Thoracic aorta (tissue), 2 donors: ENCODE measurements around the gene C1orf94. TPM values are rescaled to one million over a fixed set of nuclear protein-coding genes. Genes with fewer than 3 reads are reported as not detected.

Experiments used
- ATAC-seq: fragments of 150-250 bp; one replicate; pipeline ENCODE4 v1.8.0; 2017; ENCODE audit warnings: low read depth; ENCODE audit not compliant: insufficient number of reproducible peaks, low FRiP score
- DNase-seq: peaks from one replicate; pipeline ENCODE4 v3.0.0-alpha.2; 2020; ENCODE audit warnings: low spot score
- H3K27ac ChIP-seq, 2 donors: fragments of 200-600 bp; sonication (generic); 1 replicate in 1 of 2; 2 replicates in 1 of 2; pipeline ENCODE4 v1.5.1; 2016; ENCODE audit warnings: mild to moderate bottlenecking in 2 of 2, moderate library complexity in 2 of 2
- H3K27me3 ChIP-seq: fragments of 200-600 bp; sonication (generic); replicated peaks from 2 replicates; pipeline ENCODE4 v1.6.0; 2016; ENCODE audit warnings: mild to moderate bottlenecking; ENCODE audit not compliant: insufficient read depth
- H3K36me3 ChIP-seq: fragments of 200-600 bp; sonication (generic); one replicate; pipeline ENCODE4 v1.5.1; 2016
- H3K4me1 ChIP-seq, 2 donors: fragments of 200-600 bp; sonication (generic); 1 replicate in 1 of 2; 2 replicates in 1 of 2; pipeline versions ENCODE4 v1.5.1 to v1.6.0; 2016; ENCODE audit warnings: low read depth in 2 of 2, mild to moderate bottlenecking in 1 of 2; ENCODE audit not compliant: control insufficient read depth in 1 of 2
- H3K4me3 ChIP-seq: fragments of 200-600 bp; sonication (generic); 2 replicates; pipeline ENCODE4 v1.5.1; 2016; ENCODE audit warnings: mild to moderate bottlenecking
- H3K9me3 ChIP-seq: fragments of 200-600 bp; sonication (generic); 2 replicates; pipeline ENCODE4 v1.5.1; 2016
- total RNA-seq, 2 donors: library from RNA; depleted of rRNA; stranded (reverse); fragments of >200 nt; gene quantifications; one replicate each; pipeline versions ENCODE4 v1.1.0 to v1.2.3, GENCODE V29; 2016
- TF ChIP-seq, protein P1 (sequence below): fragments of 200-600 bp; sonication (generic); IDR thresholded peaks from one replicate; pipeline ENCODE4 v1.5.1; 2019; ENCODE audit warnings: antibody characterized with exemption

C1orf94 gene
- total RNA-seq, 2 donors from 2014 or later = not detected

DNA sequence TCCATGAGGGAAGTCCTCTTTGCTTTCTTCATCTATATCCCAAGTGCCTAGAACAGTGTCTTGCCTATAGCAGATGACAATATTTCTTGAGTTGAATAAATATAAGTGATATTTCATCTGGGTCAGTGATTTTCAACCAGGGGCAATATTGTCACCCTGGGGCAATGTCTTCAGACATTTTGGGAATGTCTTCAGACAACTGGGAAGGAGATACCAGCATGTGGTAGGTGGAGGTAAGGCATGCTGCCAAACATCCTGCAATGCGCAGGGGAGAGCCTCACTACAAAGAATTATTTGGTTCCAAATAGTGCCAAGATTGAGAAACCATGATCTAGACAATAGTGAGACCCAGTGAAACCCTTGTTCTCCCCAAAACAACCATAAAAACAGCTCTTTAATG lies 54.7 kb downstream of the C1orf94 start:
- Histone ChIP-seq H3K9me3 (no peaks in the 10 kb centered on the region), H3K27ac (no peak overlapping the region), H3K4me3 (no peak overlapping the region), H3K36me3 (no peaks in the 10 kb centered on the region), H3K4me1 (no peaks in the 10 kb centered on the region), H3K27me3 (no peaks in the 10 kb centered on the region)
- DNase-seq (no peak), ATAC-seq (no peak)
- TF ChIP-seq, protein P1, sequence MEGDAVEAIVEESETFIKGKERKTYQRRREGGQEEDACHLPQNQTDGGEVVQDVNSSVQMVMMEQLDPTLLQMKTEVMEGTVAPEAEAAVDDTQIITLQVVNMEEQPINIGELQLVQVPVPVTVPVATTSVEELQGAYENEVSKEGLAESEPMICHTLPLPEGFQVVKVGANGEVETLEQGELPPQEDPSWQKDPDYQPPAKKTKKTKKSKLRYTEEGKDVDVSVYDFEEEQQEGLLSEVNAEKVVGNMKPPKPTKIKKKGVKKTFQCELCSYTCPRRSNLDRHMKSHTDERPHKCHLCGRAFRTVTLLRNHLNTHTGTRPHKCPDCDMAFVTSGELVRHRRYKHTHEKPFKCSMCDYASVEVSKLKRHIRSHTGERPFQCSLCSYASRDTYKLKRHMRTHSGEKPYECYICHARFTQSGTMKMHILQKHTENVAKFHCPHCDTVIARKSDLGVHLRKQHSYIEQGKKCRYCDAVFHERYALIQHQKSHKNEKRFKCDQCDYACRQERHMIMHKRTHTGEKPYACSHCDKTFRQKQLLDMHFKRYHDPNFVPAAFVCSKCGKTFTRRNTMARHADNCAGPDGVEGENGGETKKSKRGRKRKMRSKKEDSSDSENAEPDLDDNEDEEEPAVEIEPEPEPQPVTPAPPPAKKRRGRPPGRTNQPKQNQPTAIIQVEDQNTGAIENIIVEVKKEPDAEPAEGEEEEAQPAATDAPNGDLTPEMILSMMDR = no peak

DNA sequence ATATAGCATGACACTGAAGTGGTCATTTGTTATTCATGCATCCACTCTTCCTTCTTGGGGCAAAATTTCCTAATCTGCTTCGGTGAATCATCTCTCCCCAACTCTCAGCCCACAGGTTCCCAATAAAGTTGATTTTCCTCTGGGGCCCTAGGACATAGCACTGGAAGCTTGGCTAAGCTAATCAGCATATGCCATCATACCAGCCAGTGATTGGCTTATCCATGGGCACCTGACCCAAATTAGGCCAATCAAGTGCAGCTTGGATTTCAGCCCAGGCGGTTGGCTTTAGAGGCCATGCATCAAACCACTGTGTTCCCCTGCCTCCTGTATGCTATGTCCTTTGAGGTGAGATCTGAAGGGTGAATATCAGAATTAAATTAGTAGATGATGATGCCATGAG lies 58.9 kb downstream of the C1orf94 start:
- DNase-seq = no peak
- Histone ChIP-seq H3K9me3 (no peaks in the 10 kb centered on the region), H3K27me3 (no peaks in the 10 kb centered on the region), H3K4me3 (no peak overlapping the region), H3K4me1 (no peaks in the 10 kb centered on the region), H3K36me3 (no peaks in the 10 kb centered on the region), H3K27ac (no peak overlapping the region)
- TF ChIP-seq, protein P1 = no peak
- no peak for ATAC-seq

DNA sequence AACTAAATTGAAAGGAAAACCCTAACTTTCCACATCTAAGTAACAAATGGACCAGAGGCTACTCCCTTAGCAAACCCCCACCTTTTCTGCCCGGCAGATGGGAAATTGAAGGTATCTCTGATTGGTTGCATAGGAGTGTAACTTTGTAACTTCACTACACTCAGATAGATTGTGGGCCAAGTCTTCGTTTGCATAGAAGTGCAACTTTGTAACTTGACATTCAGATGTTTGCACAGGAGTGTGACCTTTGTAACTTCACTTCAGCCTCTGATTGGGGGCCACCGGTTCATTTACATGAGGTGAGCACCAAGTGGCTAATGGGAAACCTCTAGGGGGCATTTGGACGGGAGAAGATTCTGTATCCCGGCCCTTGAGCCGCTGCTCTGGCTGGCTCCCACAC lies 59.4 kb downstream of the C1orf94 start:
- DNase-seq = no peak
- Histone ChIP-seq H3K27ac (no peak overlapping the region), H3K36me3 (no peaks in the 10 kb centered on the region), H3K27me3 (no peaks in the 10 kb centered on the region), H3K4me1 (no peaks in the 10 kb centered on the region), H3K4me3 (no peak overlapping the region), H3K9me3 (no peaks in the 10 kb centered on the region)
- TF ChIP-seq, protein P1 = no peak
- ATAC-seq = no peak

DNA sequence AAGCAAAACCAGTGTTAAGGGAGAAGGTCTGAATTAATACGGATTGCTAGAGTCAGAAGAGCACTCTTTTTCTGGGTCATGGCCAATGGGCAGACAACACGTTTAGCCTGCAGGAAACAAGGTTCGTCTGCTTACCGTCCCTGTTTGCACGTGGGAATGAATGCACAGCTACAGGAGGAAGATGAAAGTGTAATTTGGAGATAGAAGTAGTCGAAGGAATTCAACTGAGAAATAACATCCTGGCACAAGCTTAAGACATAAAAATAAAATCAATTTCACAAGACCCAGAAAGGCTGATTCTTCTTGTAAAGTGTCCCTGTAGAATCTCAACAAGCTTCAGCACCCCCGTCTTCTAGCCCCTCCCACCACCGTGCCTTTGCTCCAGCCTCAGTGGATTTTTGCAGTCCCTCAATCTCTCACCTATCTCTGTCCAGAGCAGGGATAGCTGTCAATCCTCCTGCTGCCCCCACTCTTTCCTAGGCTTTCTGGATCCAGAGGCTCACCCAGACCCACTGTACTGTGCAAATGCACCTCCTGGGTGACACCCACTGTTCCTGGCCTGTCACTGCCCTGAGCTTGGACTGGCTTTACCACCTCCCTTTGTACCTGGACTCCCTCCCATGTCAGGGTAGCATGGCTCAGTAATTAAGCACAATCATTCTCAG lies 60.6 kb downstream of the C1orf94 start:
- Histone ChIP-seq H3K9me3 (no peaks in the 10 kb centered on the region), H3K36me3 (no peaks in the 10 kb centered on the region), H3K4me1 (no peaks in the 10 kb centered on the region), H3K27ac (no peak overlapping the region), H3K4me3 (no peak overlapping the region), H3K27me3 (no peaks in the 10 kb centered on the region)
- TF ChIP-seq, protein P1 = no peak
- DNase-seq (no peak), ATAC-seq (no peak)

DNA sequence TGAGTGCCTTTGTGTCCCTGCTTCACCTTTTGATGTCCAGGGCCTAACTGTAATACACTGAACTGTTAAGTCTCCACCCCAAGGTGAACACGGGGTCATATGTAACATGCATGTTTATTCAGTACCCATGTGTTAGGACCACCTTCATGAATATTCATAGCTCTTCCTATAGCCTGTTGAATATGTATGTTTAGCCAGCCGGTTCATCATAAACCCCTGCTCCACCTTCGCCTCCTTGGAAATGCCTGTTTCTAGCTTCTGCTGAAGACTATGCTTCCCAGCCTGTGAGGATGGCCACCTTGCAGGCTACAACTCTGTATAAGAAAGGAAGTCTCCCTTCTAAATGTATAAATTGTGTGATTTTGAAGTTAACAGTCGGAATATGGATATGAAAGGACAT lies 69.3 kb downstream of the C1orf94 start:
- Histone ChIP-seq H3K4me3 (no peak overlapping the region), H3K27me3 (no peaks in the 10 kb centered on the region), H3K27ac (no peak overlapping the region), H3K36me3 (no peaks in the 10 kb centered on the region), H3K9me3 (no peaks in the 10 kb centered on the region), H3K4me1 (no peaks in the 10 kb centered on the region)
- TF ChIP-seq, protein P1 = no peak
- ATAC-seq = no peak
- no peak for DNase-seq
